GM12864 (cell line): Measurements from ENCODE around the gene MYL11.
"Not testable (repeated sequence)": the region's sequence is repeated elsewhere in the genome, so short reads cannot be mapped to it uniquely, and the experiment has no call there.

Experiments used
- DNase-seq: peaks from one replicate; pipeline ENCODE4 v3.0.0-alpha.2; 2011; ENCODE audit warnings: low read depth
- H3K4me3 ChIP-seq: 2 replicates; pipeline ENCODE4 v1.5.1; 2011; ENCODE audit warnings: mild to moderate bottlenecking, low read depth, low read length, control low read depth
- TF ChIP-seq, protein P1 (sequence below): IDR thresholded peaks from 2 replicates; pipeline ENCODE4 v1.5.1; 2011; ENCODE audit warnings: low read depth, mild to moderate bottlenecking, moderate library complexity, low read length, control low read depth, inconsistent platforms; ENCODE audit errors: missing control alignments

The MYL11 gene, protein sequence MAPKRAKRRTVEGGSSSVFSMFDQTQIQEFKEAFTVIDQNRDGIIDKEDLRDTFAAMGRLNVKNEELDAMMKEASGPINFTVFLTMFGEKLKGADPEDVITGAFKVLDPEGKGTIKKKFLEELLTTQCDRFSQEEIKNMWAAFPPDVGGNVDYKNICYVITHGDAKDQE

DNA sequence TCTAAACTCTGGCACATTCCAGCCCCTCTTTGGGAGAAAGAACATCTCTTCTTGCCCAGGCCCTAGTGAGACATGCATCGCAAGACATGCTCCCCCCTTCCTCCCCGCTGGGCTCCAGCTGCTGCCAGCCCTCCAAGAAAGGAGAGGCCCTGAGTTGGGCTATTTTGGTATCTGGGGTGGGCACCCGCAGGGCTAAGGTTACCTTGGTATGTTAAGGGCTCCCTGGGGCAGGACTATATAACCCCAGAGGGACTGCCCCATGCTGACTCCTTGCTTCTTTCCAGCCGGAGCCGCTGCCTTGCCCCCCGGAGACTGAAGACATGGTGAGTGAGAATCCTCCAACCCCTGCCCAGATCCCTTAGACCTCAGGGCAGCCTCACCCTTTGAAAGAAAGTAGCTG lies at the start of gene MYL11:
TSS of gene MYL11 (plus strand) at position 265 of the 400 bp plus-strand sequence. CDS start at position 321, 56 bp downstream.
- TF ChIP-seq, protein P1, sequence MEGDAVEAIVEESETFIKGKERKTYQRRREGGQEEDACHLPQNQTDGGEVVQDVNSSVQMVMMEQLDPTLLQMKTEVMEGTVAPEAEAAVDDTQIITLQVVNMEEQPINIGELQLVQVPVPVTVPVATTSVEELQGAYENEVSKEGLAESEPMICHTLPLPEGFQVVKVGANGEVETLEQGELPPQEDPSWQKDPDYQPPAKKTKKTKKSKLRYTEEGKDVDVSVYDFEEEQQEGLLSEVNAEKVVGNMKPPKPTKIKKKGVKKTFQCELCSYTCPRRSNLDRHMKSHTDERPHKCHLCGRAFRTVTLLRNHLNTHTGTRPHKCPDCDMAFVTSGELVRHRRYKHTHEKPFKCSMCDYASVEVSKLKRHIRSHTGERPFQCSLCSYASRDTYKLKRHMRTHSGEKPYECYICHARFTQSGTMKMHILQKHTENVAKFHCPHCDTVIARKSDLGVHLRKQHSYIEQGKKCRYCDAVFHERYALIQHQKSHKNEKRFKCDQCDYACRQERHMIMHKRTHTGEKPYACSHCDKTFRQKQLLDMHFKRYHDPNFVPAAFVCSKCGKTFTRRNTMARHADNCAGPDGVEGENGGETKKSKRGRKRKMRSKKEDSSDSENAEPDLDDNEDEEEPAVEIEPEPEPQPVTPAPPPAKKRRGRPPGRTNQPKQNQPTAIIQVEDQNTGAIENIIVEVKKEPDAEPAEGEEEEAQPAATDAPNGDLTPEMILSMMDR, result no peak
- H3K4me3 ChIP-seq, result no peak within 1 kb of the TSS
- no peak for DNase-seq

DNA sequence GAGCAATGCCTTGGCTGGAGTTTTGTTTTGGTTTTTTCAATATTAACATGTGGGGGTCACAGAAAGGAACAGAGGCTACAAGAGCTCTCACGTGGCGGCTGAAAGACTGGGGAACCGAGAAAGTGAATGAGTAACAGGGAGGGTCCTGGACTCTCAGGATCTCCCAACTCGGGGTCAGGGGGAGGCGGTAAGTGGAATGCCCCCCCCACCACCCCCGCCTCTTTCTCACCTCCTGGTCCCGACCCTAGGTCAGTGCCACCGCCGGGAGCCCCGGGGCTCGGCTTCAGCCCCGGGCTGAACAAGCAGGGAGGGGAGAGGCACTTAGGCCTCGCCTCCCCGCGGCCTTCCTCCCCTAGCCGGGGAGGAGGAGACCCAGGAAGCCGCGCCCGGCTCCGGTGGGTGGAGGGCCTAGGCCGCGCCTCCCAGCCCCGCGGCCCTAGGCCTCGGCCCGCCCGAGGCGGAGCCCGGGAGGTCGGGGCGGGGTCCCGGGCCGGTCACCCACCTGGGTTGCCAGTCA lies 40.1 kb upstream of the MYL11 start:
- peak overlapping the region; percentile 84 for H3K4me3 ChIP-seq
- DNase-seq, result not testable (repeated sequence)

DNA sequence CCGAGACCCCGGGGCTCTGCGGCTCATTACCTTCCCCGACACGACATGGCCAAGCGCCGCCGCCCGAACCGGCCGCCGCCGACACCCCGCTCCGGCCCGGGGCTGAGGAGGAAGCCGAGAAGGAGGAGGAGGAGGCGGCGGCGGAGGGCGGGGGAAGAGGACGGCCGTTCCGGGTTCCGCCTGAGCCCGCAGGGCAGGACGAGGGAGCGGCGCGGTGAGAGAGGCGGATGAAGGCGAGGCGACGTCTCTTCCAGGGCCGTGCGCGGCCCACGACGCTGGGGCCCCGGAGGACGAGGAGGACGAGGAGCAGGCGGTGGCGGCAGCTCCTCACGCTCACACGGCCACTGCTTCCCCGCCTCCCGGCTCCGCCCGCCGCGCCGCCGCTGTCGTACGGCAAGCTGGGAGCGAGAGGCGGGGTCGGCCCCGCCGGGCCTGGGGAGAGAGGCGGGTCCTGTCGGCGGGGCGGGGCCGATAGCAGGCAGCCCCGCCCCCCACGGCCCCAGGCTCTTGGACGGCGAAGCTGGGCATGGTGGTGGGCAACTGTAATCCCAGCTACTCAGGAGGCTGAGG lies 39.5 kb upstream of the MYL11 start:
- H3K4me3 ChIP-seq, result peak overlapping the region; percentile 84
- DNase-seq, result not testable (repeated sequence)

DNA sequence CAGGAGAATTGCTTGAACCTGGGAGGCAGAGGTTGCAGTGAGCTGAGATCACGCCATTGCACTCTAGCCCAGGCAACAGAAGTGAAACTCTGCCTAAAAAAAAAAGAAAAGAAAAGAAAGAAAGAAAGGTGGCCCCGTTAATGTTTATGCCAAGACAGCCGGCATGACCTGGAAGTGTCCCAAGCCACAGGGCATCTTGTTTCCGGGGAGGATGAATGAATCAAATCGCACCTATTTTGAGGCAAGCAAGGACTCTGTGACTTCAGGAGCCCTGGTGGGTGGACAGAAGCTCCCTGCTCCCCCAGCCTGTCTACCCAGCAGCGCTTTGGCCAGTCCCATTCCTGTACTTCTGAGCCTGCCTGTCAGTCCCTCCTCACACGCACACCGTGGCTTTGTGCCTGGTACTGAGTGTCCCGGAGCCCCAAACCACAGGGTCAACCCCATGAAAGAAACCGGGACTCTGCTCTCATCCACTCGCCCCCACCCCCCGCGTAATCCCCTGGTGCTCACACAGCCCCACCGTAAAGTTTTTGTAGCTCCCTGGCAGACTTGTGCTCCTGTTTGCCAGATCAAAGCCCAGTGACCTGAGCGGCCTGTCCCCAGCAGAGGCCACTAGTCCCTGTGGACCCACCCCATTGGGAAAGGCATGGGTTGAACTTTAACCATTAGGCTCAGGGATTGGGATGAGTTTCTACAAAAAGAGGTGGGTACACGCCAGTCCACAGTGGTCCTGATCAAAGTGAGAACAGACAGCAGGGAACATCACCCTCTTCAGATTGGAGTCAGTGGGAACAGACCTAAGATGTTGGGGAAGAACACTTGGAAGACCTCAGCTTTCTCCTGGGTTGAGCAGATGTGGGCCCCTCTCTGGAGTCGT lies 38.8 kb upstream of the MYL11 start:
- H3K4me3 ChIP-seq, result peak overlapping the region; percentile 84
- DNase-seq, result no peak
- TF ChIP-seq, protein P1, result no peak

DNA sequence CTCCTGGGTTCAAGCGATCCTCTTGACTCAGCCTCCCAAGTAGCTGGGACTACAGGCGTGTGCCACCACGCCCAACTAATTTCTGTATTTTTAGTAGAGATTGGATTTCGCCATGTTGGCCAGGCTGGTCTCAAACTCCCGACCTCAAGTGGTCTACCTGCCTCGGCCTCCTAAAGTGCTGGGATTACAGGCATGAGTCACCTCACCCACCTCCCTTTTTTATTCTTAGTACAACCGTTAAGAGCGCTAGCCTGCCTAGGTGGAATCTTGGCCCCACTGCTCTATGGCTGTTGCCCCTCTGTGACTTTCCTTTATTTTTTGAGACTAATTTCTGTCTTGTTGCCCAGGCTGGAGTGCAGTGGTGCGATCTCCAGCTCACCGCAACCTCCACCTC lies 36.6 kb upstream of the MYL11 start:
- H3K4me3 ChIP-seq, DNase-seq: not testable (repeated sequence)

DNA sequence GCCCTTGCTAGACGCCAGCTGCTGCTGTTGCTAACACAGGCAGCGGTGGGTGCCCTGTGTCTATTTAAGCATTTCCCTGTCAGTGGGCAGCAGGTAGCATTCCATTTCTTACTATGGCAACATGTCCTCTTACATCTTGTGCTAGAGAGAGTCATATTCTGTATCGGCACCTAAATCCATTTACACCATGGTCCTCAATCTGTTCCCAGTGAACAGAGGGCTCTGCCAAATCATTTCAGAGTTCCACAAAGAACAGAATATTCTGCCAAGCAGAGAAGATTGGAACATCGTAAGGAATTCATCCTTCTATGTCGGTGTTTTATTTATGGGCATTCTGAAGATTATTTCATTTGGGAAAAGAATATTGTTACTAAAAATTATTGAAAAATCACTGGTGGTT lies 35.9 kb upstream of the MYL11 start:
- H3K4me3 ChIP-seq, DNase-seq: not testable (repeated sequence)

DNA sequence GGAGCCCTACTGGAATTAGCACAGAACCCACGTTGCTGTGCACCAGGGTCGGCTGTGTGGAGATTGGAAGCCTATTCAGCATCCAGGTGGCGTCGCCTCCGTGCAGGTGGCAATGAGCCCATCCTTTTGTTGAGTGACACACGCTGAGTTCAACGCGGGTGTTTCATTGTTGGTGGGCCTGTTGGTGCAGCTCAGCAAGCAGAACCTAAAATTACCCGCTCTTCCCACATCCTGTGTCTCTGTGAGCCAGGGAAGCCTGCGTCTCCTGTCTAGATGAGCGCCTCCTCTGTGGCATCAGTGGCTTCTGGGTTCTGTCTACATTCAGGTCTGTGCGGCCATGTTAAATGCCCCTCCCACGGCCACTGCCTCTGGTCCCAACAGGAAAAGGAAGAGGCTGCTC lies 34.0 kb upstream of the MYL11 start:
- TF ChIP-seq, protein P1, result no peak
- no peak overlapping the region for H3K4me3 ChIP-seq
- DNase-seq, result no peak

DNA sequence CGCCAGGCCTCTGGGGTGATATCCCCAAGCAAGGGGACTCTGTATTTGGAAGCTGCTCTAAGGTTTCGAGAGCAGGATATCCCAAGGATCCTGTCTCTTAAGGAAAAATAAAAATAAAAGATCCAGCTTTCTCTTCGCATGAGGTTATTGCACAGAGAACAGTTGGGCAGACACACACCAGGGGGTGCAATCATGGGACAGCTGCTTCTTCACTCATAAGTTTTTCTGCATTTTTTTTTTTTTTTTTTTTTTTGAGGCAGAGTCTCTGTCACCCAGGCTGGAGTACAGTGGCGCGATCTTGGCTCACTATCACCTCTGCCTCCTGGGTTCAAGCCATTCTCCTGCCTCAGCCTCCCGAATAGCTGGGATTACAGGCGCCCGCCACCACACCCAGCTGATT lies 32.6 kb upstream of the MYL11 start:
- not testable (repeated sequence) for DNase-seq, H3K4me3 ChIP-seq

DNA sequence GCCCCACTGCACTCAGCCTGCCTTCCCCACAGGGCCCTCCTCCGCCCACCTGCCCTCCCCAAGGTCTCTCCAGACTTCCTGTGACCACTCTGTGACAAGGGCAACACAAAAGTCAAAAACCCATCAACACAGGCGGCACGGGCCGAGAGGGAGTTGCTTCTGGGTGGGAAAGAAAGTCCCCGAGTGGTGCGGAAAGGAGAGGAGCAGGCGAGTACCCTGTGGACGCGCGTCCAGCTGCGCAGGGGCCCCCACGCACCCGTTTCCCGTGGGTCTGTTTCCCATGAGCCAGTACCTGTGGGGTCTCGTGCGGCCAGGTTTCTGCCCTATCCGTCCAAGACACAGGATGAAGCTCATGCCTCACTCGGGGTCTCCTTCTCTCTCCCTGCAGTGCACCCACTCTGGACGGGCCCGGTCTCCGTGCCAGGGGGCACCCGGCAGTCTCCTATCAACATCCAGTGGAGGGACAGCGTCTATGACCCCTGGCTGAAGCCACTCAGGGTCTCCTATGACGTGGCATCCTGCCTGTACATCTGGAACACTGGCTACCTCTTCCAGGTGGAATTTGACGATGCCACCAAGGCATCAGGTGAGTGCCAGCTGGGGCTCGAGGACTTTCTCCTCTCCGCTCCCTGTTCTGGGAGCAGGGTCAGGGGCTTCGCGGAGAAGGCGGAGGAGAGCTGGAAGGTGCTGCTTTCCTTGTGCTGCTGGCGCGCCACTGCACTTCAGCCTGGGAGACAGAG lies 31.7 kb upstream of the MYL11 start:
- H3K4me3 ChIP-seq, result no peak overlapping the region
- DNase-seq, result no peak
- TF ChIP-seq, protein P1, result no peak

DNA sequence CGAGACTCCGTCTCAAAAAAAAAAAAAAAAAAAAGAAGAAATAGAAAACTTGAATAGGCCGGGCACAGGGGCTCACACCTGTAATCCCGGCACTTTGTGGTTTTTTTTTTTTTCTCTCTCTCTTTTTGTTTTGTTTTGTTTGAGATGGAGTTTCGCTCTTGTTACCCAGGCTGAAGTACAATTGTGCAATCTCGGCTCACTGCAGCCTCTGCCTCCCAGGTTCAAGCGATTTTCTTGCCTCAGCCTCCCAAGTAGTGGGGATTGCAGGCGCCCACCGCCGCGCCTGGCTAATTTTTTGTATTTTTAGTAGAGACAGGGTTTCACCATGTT lies 31.1 kb upstream of the MYL11 start:
- DNase-seq, H3K4me3 ChIP-seq: not testable (repeated sequence)
